GM12892 (cell line): ENCODE data around the gene SETMAR.

Experiments used
- POLR2A ChIP-seq: IDR thresholded peaks from 2 replicates; pipeline ENCODE4 v1.6.1; 2011; ENCODE audit warnings: low read depth, low read length, control low read depth
- TAF1 ChIP-seq: IDR thresholded peaks from 2 replicates; pipeline ENCODE4 v1.6.1; 2011; ENCODE audit warnings: low read depth, mild to moderate bottlenecking, control low read depth, low read length, borderline replicate concordance

DNA sequence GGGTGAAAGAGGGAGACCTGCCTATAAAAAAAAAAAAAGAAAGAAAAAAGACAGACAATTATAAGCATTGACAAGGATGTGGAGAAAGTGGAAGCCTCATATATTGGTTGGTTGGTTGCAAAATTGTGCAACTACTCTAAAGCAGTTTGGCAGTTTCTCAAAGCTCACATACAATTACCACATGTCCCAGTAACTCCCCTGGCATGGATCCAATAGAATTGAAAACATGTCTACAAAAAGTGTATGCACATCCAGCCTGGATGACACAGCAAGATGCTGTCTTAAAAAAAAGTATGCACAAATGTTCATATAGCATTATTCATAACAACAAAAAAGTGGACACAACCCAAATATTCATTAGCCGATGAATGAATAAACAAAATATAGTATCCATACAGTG lies 19.5 kb downstream of the SETMAR start:
- TF ChIP-seq TAF1 (no peak), POLR2A (no peak)
